GM18498 (cell line): ENCODE results near the gene ADCY6.

ENCODE experiments used
- ATAC-seq: cut with Tn5 transposase; IDR thresholded peaks from one replicate; pipeline ENCODE4 v1.9.1; 2021; ENCODE audit warnings: mild to moderate bottlenecking, moderate library complexity; ENCODE audit not compliant: unreplicated experiment

ADCY6 gene

DNA sequence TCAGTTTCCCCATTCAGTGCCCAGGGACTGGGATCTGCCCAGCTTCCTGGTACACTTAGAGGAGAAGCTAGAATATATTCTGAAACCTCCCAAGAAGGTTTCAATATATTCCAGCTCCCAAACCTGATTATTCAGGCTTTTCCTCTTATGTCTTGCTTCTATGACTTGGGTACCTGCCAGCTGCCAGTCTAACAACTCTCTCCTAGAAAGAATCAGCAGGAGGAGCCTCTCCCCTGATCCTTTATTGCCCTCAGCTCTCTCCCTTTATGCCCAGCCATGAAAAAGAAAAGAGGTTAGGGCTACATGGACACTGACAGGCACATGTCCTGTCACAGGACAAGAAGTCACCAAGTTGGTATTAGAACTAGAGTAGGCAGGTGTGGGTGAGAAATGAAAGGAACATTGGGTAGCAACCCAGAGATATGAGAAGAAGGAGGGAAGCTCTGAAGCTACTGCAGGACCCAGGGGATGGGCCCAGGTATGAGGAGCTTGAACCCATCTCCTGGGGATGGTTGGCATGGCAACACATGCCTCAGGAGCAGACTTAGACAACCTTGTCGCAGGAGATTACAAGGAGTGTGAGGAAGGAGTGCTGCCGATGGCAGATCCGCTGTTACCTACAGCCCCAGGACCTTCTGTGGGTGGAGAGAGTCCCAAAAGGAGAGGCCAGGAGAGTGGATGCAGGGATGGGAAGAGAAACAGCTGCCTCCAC, 27.4 kb upstream of the ADCY6 start:
- ATAC-seq: no peak

DNA sequence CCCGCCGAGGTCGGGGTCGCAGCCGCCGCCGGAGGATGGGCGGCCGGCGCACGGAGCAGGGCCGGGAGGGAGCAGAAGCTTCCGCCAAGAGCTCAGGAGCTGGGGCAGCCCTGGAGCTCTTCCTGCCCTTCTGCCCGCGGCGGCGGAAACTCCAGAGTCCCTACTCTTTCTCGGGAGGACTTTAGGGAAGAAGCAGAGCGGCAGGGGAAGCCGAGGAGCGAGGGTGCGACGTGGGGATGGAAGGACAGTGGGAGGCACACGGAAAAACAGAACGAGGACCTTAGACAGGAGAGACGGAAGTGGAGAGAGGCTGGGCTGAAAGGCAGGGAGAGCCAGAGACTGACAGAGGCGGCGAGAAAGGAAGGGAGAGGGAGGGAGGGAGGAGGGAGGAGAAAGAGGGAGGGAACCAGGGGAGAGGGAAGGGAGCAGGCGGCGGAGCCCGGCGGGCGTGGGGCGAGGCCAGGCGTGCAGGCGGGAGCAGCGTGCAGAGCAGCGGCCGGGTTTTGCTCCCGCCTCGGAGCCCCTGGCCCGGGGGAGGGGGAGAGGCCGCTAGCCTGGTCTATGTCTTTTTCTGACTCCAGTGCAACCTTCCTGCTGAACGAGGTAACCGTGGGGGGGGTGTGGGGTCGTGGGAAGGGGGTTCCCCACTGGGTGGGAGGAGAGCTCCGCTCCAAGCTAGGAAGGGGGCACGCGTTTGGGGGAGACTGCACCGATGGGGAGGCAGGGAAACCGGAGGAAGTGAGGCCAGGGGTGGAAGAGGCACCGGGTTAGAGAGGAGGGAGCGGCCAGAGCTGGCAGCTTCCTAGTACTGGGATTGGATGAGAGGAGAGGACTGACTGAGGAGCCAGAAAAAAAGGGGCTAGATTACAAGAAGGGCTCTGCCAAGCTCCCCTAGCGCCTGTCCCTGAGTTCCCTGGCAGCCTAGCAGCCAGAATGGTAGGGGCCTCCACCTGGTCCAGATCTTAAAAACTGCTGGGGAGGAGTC, 26.5 kb upstream of the ADCY6 start:
- ATAC-seq: peak; percentile 30

DNA sequence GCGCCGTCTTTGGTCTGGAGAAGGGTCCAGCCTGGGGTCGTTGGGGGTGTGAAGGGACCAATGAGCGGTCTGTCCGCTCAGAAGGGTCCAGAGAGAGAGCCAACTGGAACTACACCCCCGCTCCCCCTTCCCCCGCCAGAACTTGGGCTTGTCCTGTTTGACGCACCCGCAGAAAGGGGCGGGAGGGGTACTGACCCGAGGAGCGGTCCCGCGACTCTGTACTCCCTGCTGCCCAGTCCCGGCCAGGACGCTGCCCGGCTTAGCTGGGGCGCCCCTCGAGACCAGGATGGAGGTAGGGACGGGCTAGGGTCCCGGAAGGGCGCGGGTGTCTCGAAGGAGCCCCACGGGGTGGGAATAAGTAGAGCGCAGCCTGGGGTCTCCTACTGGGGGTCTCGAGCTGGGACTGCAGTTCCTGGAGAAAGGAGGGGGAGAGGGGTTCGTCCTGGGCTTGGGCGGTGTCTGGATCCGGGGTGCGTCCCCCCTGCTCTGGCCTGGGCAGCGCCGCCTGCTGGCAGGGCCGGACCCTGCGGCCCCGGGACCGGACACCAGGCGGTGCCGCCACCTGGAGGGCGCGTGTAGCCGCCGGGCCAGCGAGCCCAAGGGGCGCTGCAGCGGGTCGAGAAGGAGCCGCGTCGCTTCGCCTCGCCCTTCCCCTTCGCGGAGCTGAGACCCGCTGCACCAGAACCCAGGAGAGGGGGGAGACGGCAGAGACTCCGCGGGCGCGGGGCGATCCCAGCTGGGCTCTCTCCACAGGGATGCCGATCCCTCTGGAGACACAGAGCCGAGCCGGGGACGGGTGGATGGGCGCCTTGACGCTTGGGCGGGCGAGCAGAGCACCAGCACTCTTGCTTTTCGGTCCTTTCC, 25.6 kb upstream of the ADCY6 start:
- peak; percentile 80 for ATAC-seq

DNA sequence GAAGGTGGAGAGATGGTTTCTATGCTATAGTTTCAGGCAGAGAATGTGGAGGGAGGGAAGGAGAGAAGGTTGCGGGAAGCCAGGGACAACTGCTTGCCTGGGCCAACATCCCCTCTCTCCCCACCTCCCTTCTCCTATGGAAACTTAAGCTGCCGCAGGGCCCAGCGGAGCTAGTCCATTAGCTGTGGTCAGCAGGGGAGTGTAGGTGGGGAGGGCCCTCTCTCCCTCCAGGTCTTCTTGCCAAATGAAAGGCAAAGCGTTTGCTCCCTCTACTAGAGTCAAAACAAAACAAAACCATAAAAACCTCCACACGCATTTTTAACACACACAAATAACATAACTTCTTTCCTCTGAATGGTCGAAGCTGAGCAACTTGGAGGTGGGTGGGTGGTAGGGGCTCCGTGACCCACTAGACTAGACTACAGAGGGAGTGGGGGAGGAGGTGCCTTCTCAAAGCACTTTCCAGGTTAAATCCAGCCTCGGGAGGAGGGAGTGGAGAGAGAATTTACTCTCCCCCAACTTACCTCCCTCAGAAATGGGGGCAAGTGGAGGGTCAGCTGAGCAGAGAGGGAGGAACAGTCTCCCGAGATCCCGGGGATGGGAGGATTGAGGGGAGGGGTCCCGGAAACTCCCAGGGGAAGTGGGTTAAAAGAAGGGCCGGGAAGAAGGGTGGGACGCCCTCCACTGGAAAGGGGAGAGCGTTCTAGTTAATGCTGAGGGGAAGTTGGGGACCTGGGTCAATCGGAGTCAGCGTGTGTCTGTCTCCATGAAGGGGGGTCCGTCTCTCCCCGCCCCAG, 24.8 kb upstream of the ADCY6 start:
- no peak for ATAC-seq

DNA sequence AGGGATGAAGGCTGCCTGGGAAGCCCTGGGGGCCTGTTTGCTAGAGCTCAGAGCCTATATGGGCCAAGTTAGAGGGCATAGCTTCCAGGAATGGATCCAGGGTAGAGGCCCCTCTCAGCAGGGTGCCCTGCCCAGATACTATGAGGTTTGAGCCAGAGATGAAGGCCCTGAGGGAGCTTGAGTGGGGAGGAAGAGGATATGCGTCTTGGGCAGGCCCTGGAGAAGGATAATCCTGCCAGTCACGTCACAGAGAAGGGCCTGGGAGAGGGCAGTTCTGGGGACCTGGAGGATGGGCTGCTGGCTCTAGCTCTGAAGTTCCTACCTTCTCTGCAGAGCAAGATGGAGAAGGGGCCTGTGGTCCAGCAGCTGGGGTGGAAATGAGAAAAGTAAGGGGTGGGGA, 23.5 kb upstream of the ADCY6 start:
- ATAC-seq: no peak

DNA sequence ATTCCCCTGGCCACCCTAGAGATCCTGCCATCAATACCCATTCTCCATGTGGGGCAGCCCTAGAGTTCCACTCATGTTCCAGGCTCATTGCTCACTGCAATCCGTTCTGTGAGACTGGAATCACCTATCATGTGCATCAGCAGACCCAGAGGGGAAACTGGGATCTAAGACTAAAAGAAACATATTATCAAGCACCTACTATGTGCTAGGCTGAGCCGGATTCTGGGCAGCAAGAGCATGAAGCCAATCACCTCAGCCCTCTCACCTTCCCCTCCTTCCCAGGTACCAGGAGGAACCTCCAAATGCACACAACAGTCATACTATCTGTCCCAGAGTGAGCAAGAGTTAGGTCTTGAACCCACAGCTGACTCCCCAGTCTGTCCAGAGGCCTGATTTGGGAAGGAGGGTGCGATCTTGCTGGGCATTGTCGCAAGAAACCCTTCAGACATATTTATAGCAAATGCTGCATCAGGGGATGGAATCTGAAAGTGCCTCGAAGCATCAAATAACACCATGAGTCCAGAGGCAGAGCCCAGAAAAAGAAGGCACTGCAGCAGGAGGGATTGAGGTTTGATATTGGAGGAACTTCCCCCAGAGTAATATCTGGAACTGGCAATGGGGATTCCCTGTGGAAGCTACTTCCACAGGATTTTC, 22.7 kb upstream of the ADCY6 start:
- no peak for ATAC-seq

DNA sequence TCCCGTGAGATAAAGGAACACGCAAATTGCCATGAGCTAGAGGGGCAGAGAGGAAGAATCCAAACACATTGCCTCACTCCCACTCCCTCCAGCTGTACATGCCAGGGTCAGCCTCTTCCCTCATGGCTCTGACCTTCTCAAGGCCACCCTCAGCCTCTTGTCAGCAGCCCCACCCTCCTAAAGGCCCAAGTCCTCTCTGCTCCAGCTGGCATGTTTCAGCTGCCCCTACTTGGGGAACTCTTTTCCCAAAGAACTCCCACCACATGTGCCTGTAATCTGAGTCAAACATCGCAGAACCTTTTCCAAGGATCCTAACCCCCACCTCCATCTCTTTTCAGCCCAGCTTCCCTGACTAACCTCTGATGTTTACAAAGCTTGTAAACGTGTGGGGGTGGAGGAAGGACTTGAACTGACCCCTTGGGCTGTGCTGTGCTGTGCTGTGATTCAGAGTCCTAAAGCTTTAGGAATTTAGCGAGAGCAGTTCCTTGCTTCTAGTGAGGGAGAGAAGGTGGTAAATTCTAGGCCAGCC, 22.1 kb upstream of the ADCY6 start:
- ATAC-seq: no peak

DNA sequence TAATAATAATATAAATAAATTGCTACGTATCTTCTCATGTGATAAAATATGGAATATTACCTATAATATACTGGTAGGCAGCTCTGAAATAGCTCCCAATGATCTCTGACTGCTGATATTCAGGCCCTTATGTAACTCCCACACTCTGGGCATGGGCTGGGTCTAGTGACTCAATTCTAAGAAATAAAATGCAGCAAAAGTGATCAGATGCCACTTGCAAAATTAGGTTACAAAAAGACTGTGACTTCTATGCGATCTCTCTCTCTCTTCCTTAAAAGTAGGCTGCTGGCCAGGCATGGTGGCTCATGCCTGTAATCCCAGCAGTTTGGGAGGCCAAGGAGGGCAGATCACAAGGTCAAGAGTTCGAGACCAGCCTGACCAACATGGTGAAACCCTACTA, 19.1 kb upstream of the ADCY6 start:
- no peak for ATAC-seq

DNA sequence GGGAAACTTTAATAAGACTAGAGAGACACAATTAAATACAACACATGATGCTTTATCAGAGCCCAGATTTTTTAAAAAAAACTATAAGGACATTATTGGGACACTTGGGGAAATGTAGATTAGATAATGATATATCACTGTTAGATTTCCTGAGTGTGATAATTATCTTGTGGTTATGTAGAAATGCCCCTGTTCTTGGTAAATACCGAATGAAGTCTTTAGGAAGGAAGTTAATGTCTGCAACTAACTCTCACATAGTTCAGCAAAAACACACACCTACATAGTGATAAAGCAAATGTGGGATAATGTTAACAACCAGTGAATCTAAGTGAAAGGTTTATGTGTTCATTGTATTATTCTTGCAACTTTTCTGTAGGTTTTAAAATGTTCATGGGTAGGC, 14.8 kb upstream of the ADCY6 start:
- ATAC-seq: no peak

DNA sequence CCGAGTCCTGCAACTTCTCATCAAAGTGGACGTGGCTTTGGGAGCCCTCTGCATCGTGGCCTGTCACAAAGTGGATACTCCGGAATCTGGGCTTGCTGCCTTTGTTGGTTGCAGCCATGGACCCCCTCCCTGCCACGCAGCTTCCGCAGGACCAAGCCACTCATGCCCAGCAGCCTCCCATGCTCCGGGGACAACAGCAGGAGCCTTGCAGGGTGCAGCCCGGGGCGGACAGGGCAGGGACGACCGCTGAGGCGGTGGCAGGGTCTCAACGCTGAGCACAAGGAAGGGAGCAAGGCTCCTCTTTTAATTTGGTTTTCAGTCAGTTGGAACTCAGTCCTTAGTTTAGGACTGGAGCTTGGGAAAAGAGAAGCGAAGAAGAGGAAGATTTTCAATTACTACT, 12.1 kb upstream of the ADCY6 start:
- ATAC-seq: no peak

DNA sequence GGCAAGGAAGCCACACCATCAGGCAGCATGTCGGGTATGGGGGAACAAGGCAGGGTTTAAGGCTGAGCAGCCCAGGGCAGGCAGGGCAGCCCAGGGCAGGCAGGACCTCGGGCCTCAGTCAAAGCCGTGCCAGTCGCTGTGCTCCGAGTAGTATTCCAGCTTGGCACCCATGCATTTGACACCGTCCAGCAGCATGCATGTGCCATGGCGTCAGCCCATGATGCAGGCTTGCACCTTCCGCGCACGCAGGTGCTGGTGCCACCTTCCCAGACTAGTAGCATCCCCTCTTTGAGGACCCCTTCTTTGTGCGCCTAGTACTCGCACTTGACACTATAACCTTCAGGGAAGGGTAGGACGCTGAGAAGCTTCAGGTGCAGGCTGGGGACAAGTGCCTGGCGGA, 11.6 kb upstream of the ADCY6 start:
- no peak for ATAC-seq

DNA sequence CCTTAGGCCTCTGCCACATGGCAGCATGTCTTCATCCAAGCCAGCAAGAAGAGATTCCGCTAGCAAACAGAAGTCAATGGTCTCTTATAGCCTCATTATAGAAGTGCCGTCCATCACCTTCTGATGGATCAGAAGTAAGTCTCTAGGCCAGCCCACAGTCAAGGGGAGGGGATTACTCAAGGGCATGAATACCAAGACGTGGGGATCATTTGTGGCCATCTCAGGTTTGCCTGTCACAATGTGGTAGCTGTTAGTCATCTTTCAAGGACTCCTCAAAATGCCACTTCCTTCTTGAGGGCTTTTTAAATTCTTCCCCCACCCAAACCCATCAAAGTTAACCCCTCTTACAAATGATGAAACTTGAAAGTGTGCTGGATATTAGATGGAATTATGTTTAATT, 8.1 kb upstream of the ADCY6 start:
- ATAC-seq: no peak

DNA sequence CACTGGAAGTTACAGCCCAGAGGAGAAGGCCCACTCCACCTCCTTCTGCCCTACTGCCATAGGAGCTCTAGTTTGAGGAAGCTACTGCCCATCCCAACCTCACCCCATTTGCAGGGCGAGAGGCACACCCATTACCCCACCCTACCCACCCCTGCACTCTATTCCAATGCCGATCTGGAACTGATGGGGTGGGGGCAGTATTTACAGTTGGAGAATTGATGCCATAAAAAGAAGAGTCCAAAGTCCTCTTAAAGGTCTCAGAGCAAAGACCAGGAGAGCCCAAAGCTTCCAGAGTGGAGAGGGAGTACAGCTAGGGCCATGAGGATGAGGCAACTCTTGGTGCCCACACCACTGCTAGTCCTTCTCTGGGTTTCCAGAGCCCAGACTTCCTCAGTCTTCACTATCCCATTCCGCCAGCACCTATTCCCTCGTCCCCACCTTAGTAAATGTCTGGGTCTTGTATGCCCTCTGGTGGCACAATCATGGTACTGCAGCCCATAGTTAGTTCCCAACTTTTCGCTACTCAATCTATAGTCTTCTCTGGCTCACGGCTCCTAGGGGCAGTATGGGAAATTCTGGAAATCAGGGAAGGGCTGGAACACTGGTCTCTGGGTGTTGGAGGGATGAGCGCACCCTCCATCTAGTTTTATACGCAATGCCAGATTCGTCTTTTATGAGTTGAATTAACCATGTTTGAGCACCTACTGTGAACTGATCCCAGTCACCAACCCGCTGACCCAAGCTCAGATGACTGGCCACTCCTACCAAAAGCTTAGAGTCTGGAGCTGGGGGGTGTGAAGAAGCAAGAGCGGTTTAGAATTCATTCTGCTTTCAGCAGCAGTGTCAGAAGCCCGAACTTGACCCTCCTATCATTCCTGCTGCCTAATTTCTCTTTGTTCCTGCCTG, 6.9 kb upstream of the ADCY6 start:
- no peak for ATAC-seq

DNA sequence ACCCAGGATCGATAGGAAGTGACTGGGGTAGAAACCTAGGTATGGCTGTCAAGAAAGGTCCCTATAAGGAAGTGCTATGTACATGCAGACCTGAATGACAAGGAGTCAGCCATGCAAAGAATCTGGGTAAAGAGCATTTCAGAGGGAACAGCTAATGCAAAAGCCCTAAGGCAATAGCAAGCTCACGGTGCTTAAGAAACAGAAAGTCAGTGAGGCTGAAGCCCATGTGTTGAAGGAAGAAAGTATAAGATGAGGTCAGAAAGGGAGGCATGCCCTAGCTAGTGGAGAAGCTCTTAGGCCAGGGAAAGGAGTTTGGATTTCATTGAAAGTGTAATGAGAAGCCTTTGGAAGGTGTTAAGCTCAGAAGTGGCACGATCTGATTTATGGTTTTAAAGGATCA, 6.0 kb upstream of the ADCY6 start:
- no peak for ATAC-seq

DNA sequence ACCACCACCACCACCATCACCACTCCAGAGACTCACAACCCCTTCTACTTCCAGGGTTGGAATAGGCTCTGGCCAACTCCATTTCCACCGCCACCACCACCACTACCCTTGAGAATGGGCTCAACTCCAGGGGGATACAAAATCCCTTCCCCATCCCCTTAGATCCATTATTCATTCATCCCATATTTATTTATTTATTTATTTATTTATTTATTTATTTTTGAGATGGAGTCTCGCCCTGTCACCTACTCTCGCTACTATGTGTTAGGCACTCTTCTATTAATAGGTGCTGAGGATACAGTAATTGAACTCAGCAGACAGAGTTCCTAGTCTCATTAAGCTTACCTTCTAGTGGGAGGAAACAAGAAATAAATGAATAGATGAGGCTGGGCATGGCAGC, 4.8 kb upstream of the ADCY6 start:
- no peak for ATAC-seq

DNA sequence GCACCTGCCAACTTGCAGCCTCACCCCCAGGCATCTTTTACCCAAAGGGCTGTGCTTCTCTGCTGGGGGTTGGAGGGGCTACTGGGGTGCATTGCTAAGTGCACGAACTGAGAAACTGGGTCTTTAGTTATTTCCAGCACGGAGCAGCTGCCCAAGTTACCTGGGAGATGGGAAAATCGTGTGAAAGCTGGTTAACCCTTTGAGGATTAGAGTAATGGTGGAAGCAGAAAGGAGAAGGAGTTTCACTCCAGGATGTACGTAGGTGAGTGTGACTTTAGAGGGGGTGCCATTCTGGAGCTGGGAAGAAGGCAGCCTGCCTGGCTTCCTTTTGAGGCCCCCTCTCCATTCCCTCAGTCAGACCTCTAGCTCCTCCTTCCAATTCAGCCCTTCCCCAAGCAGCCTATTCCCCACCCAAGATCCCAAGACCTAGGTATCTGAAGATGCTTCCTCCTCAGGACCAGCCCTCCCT, 1.0 kb upstream of the ADCY6 start:
- no peak for ATAC-seq

DNA sequence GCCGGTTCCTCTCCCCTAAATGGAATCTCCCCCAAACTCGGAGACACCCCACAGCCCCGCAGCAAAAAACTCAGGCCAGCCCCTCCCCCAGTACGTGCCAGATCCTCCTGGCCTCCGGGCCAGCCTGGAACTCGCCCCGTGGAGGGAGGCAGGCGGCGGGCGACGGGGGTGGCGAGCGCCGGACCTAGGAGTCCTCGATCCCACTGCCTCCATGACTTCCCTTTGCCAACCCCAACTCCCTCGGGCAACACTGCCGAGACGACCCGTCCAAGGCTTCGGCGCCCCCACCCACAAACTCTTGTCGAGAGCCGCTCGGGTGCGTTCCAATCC, 400 bp downstream of the ADCY6 start:
- ATAC-seq: no peak

DNA sequence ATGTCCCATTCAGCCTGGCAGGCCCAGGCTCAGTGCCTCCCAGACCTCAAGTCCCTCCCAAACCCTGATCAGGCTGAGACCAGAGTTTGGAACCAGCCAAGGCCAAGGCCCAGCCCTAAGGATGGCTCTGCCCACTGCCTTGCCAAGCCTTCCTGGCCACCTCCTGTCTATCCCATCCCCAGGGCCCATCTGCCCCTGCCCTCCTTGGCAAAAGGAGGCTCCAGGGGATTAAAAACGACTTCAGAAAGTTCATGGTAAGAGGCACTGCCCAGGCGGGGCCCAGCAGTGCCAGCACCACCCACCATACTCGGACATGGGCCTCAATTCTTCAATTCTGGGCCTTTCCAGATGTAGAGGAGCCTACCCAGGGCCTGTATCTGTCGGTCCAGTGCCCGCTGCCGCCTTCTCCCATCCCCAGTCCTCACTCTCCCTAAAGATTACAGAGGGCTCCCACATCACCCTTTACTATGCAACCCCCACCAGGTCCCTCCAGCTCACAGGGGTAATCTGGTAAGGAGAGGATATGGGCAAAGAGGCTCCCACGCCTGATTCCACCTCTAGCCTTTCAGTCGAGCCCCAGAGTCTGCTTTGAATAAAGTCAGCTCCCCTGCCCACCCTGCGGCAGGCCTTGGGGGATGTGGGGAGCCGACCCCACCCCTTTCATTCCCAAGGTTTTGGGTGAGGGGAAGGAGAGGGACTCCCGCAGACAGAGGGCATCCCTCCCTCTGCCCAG, 932 bp downstream of the ADCY6 start:
- no peak for ATAC-seq
